VCaP (cell line): Measurements from ENCODE around the gene NNMT.
A peak's percentile ranks its signal among the peaks of the same experiment; 100 is the strongest.

Source experiments
- H3K27ac ChIP-seq: fragments of 450-650 bp; 2 replicates; pipeline ENCODE4 v1.5.1; 2017
- CTCF ChIP-seq: fragments of 450-650 bp; conservative IDR thresholded peaks from 2 replicates; pipeline ENCODE4 v1.5.1; 2017; ENCODE audit warnings: mild to moderate bottlenecking, moderate library complexity

Gene NNMT

GRCh38 chr11:114259124-114259526 lies 37.1 kb upstream of the NNMT start:
- TF ChIP-seq CTCF = no peak
- peak overlapping the region; percentile 45 for H3K27ac ChIP-seq

GRCh38 chr11:114259551-114259983 lies 36.6 kb upstream of the NNMT start:
- H3K27ac ChIP-seq = peak overlapping the region; percentile 45
- no peak for TF ChIP-seq CTCF

- no peak for TF ChIP-seq CTCF
- peak overlapping the region; percentile 45 for H3K27ac ChIP-seq
These were observed 36.1 kb upstream of the NNMT start for GRCh38 chr11:114260077-114260476.

GRCh38 chr11:114260483-114260882 lies 35.7 kb upstream of the NNMT start:
- H3K27ac ChIP-seq = peak overlapping the region; percentile 45
- no peak for TF ChIP-seq CTCF

GRCh38 chr11:114261791-114262190 lies 34.4 kb upstream of the NNMT start:
- H3K27ac ChIP-seq = no peak overlapping the region
- TF ChIP-seq CTCF = no peak

GRCh38 chr11:114262681-114263512 lies 33.3 kb upstream of the NNMT start:
- TF ChIP-seq CTCF = peak; percentile 86
- H3K27ac ChIP-seq = no peak overlapping the region

- TF ChIP-seq CTCF = no peak
- no peak overlapping the region for H3K27ac ChIP-seq
These were observed 32.6 kb upstream of the NNMT start for GRCh38 chr11:114263513-114264170.
